Measurements from ENCODE around the gene MPLKIP.
"Not testable (repeated sequence)": the region's sequence is repeated elsewhere in the genome, so short reads cannot be mapped to it uniquely, and the experiment has no call there.

The MPLKIP gene

GRCh38 chr7:40134428-40135316 is at the start of gene MPLKIP, which contains the start of gene SUGCT:
MPLKIP (minus strand) TSS chr7:40134622; CDS start chr7:40134567, 55 bp downstream.
SUGCT (plus strand) TSS chr7:40135005.
- peak within 1 kb of the TSS; percentile 94 for H3K27ac Mint-ChIP-seq
- H3K27me3 Mint-ChIP-seq, result peaks cover 2% of the 10 kb centered on the region
- peaks cover 11% of the 10 kb centered on the region for H3K4me1 Mint-ChIP-seq
- ATAC-seq (ENCODE audit: low read depth) (peak; percentile 83), DNase-seq (ENCODE audit: low spot score in 2 of 2) (peak; percentile 90 to 93)
- H3K36me3 Mint-ChIP-seq, result peaks cover 3% of the 10 kb centered on the region
- no peaks in the 10 kb centered on the region for H3K9me3 Mint-ChIP-seq
- peak within 1 kb of the TSS; percentile 96 for H3K4me3 Mint-ChIP-seq

- H3K27me3 Mint-ChIP-seq, result no peaks in the 10 kb centered on the region
- no peak overlapping the region for H3K27ac Mint-ChIP-seq
- ATAC-seq (ENCODE audit: low read depth) (no peak), DNase-seq (ENCODE audit: low spot score in 2 of 2) (no peak)
- H3K4me1 Mint-ChIP-seq, result no peaks in the 10 kb centered on the region
- H3K36me3 Mint-ChIP-seq, result peaks cover 3% of the 10 kb centered on the region
- H3K9me3 Mint-ChIP-seq, result no peaks in the 10 kb centered on the region
- H3K4me3 Mint-ChIP-seq, result no peak overlapping the region
Measured at GRCh38 chr7:40182452-40182851, 48.0 kb upstream of the MPLKIP start.

GRCh38 chr7:40177071-40177470 is 42.6 kb upstream of the MPLKIP start:
- ATAC-seq (ENCODE audit: low read depth), result no peak
- Mint-ChIP-seq H3K4me3 (no peak overlapping the region), H3K27ac (no peak overlapping the region), H3K27me3 (peaks cover 5% of the 10 kb centered on the region), H3K4me1 (no peaks in the 10 kb centered on the region), H3K36me3 (no peaks in the 10 kb centered on the region), H3K9me3 (no peaks in the 10 kb centered on the region)
- DNase-seq (ENCODE audit: low spot score in 2 of 2), result no peak

- no peak for ATAC-seq (ENCODE audit: low read depth)
- no peak for DNase-seq (ENCODE audit: low spot score in 2 of 2)
- Mint-ChIP-seq H3K4me1 (no peaks in the 10 kb centered on the region), H3K27me3 (peaks cover 5% of the 10 kb centered on the region), H3K36me3 (no peaks in the 10 kb centered on the region), H3K9me3 (no peaks in the 10 kb centered on the region), H3K27ac (no peak overlapping the region), H3K4me3 (no peak overlapping the region)
Measured at GRCh38 chr7:40175725-40176510, 41.5 kb upstream of the MPLKIP start.

GRCh38 chr7:40175256-40175655 is 40.8 kb upstream of the MPLKIP start:
- H3K36me3 Mint-ChIP-seq; H3K4me1 Mint-ChIP-seq; H3K27me3 Mint-ChIP-seq; H3K9me3 Mint-ChIP-seq; H3K4me3 Mint-ChIP-seq; H3K27ac Mint-ChIP-seq; ATAC-seq (ENCODE audit: low read depth); DNase-seq (ENCODE audit: low spot score in 2 of 2): not testable (repeated sequence)

GRCh38 chr7:40173121-40173520 is 38.7 kb upstream of the MPLKIP start:
- not testable (repeated sequence) for H3K9me3 Mint-ChIP-seq; ATAC-seq (ENCODE audit: low read depth); H3K36me3 Mint-ChIP-seq; H3K4me3 Mint-ChIP-seq; H3K27me3 Mint-ChIP-seq; DNase-seq (ENCODE audit: low spot score in 2 of 2); H3K27ac Mint-ChIP-seq; H3K4me1 Mint-ChIP-seq

GRCh38 chr7:40168266-40168665 is 33.8 kb upstream of the MPLKIP start:
- not testable (repeated sequence) for H3K36me3 Mint-ChIP-seq; H3K9me3 Mint-ChIP-seq; H3K4me3 Mint-ChIP-seq; DNase-seq (ENCODE audit: low spot score in 2 of 2); H3K27me3 Mint-ChIP-seq; H3K4me1 Mint-ChIP-seq; ATAC-seq (ENCODE audit: low read depth); H3K27ac Mint-ChIP-seq

GRCh38 chr7:40167291-40167690 is 32.9 kb upstream of the MPLKIP start:
- Mint-ChIP-seq H3K27ac (no peak overlapping the region), H3K4me3 (no peak overlapping the region), H3K27me3 (peaks cover under 1% of the 10 kb centered on the region), H3K9me3 (no peaks in the 10 kb centered on the region), H3K4me1 (no peaks in the 10 kb centered on the region), H3K36me3 (no peaks in the 10 kb centered on the region)
- ATAC-seq (ENCODE audit: low read depth) (no peak), DNase-seq (ENCODE audit: low spot score in 2 of 2) (no peak)

GRCh38 chr7:40165216-40165615 is 30.8 kb upstream of the MPLKIP start:
- no peaks in the 10 kb centered on the region for H3K36me3 Mint-ChIP-seq
- no peak for ATAC-seq (ENCODE audit: low read depth)
- H3K4me3 Mint-ChIP-seq, result no peak overlapping the region
- H3K27ac Mint-ChIP-seq, result no peak overlapping the region
- H3K27me3 Mint-ChIP-seq, result no peaks in the 10 kb centered on the region
- no peaks in the 10 kb centered on the region for H3K4me1 Mint-ChIP-seq
- no peaks in the 10 kb centered on the region for H3K9me3 Mint-ChIP-seq
- no peak for DNase-seq (ENCODE audit: low spot score in 2 of 2)

- no peaks in the 10 kb centered on the region for H3K36me3 Mint-ChIP-seq
- H3K27ac Mint-ChIP-seq, result no peak overlapping the region
- H3K27me3 Mint-ChIP-seq, result no peaks in the 10 kb centered on the region
- no peaks in the 10 kb centered on the region for H3K9me3 Mint-ChIP-seq
- DNase-seq (ENCODE audit: low spot score in 2 of 2), result no peak
- no peaks in the 10 kb centered on the region for H3K4me1 Mint-ChIP-seq
- no peak overlapping the region for H3K4me3 Mint-ChIP-seq
- no peak for ATAC-seq (ENCODE audit: low read depth)
Measured at GRCh38 chr7:40162516-40162915, 28.1 kb upstream of the MPLKIP start.

- Mint-ChIP-seq H3K4me1 (no peaks in the 10 kb centered on the region), H3K27ac (no peak overlapping the region), H3K9me3 (no peaks in the 10 kb centered on the region), H3K36me3 (no peaks in the 10 kb centered on the region), H3K27me3 (no peaks in the 10 kb centered on the region), H3K4me3 (no peak overlapping the region)
- DNase-seq (ENCODE audit: low spot score in 2 of 2), result no peak
- no peak for ATAC-seq (ENCODE audit: low read depth)
Measured at GRCh38 chr7:40156988-40157387, 22.6 kb upstream of the MPLKIP start.

GRCh38 chr7:40151504-40151903 is 17.1 kb upstream of the MPLKIP start:
- H3K27ac Mint-ChIP-seq, result no peak overlapping the region
- peaks cover 3% of the 10 kb centered on the region for H3K9me3 Mint-ChIP-seq
- H3K36me3 Mint-ChIP-seq, result peaks cover 4% of the 10 kb centered on the region
- DNase-seq (ENCODE audit: low spot score in 2 of 2) (no peak), ATAC-seq (ENCODE audit: low read depth) (no peak)
- no peaks in the 10 kb centered on the region for H3K4me1 Mint-ChIP-seq
- H3K4me3 Mint-ChIP-seq, result no peak overlapping the region
- peaks cover 7% of the 10 kb centered on the region for H3K27me3 Mint-ChIP-seq

- no peak overlapping the region for H3K27ac Mint-ChIP-seq
- H3K9me3 Mint-ChIP-seq, result peaks cover 3% of the 10 kb centered on the region
- DNase-seq (ENCODE audit: low spot score in 2 of 2) (no peak), ATAC-seq (ENCODE audit: low read depth) (no peak)
- peaks cover 4% of the 10 kb centered on the region for H3K36me3 Mint-ChIP-seq
- H3K4me1 Mint-ChIP-seq, result no peaks in the 10 kb centered on the region
- peaks cover 10% of the 10 kb centered on the region for H3K27me3 Mint-ChIP-seq
- H3K4me3 Mint-ChIP-seq, result no peak overlapping the region
Measured at GRCh38 chr7:40148671-40149070, 14.2 kb upstream of the MPLKIP start.

GRCh38 chr7:40148247-40148580 is 13.8 kb upstream of the MPLKIP start:
- H3K27ac Mint-ChIP-seq; H3K4me3 Mint-ChIP-seq; H3K4me1 Mint-ChIP-seq; H3K36me3 Mint-ChIP-seq; DNase-seq (ENCODE audit: low spot score in 2 of 2); ATAC-seq (ENCODE audit: low read depth); H3K9me3 Mint-ChIP-seq: not testable (repeated sequence)
- peaks cover 14% of the 10 kb centered on the region for H3K27me3 Mint-ChIP-seq

All from memory B cell (primary cell).